HEK293 (cell line): Measurements from ENCODE around the gene GLIS1.
A peak's percentile ranks its signal among the peaks of the same experiment; 100 is the strongest.

Experiments
- CTCF ChIA-PET: fragments of 350-600 bp; formaldehyde crosslinking; extraction: SDS; loops from one replicate; lab custom pipeline; 2021; ENCODE audit warnings: antibody characterized with exemption; lab: Yijun Ruan, JAX
- POLR2A ChIA-PET: fragments of 300-600 bp; formaldehyde crosslinking; extraction: SDS; loops from one replicate; lab custom pipeline; 2020; ENCODE audit warnings: antibody characterized with exemption, inconsistent platforms; lab: Yijun Ruan, JAX
- H3K27ac ChIP-seq: fragments of 200-500 bp; sonication (Bioruptor generic); 2 replicates; pipeline ENCODE4 v1.5.1; 2014; ENCODE audit warnings: low read depth, low read length, control low read depth, inconsistent platforms; ENCODE audit errors: extremely low read depth
- H3K36me3 ChIP-seq, 2 experiments: fragments of 200-500 bp in 1 of 2; sonication (Bioruptor generic) in 1 of 2; 1 replicate in 1 of 2; 2 replicates in 1 of 2; pipeline ENCODE4 v1.5.1; 2014 to 2017; ENCODE audit warnings: inconsistent platforms in 2 of 2, low read length in 2 of 2; ENCODE audit not compliant: control insufficient read depth in 2 of 2, insufficient read depth in 1 of 2
- H3K4me1 ChIP-seq: fragments of 200-500 bp; sonication (Bioruptor generic); 2 replicates; pipeline ENCODE4 v1.5.1; 2014; ENCODE audit warnings: mild to moderate bottlenecking, low read length, inconsistent platforms; ENCODE audit not compliant: control insufficient read depth, insufficient read depth
- H3K4me3 ChIP-seq: 2 replicates; pipeline ENCODE4 v1.5.1; 2011; ENCODE audit warnings: low read depth, mild to moderate bottlenecking, control low read depth, low read length, moderate library complexity
- H3K9me3 ChIP-seq: fragments of 200-500 bp; sonication (Bioruptor generic); 2 replicates; pipeline ENCODE4 v1.5.1; 2014; ENCODE audit warnings: low read depth, low read length, inconsistent platforms; ENCODE audit not compliant: control insufficient read depth, insufficient read depth
- ATF2 ChIP-seq: fragments of 450-650 bp; formaldehyde crosslinking; IDR thresholded peaks from 2 replicates; pipeline ENCODE4 v1.5.1; 2016; ENCODE audit warnings: missing biosample characterization, missing genetic modification characterization, low read depth
- EGR2 ChIP-seq: fragments of 450-650 bp; formaldehyde crosslinking; IDR thresholded peaks from 2 replicates; pipeline ENCODE4 v1.5.1; 2016; ENCODE audit warnings: low read depth, missing biosample characterization, missing genetic modification characterization
- GLIS1 ChIP-seq: fragments of 450-650 bp; formaldehyde crosslinking; IDR thresholded peaks from 2 replicates; pipeline ENCODE4 v1.5.1; 2016; ENCODE audit warnings: missing biosample characterization, missing genetic modification characterization
- IKZF3 ChIP-seq: fragments of 450-650 bp; IDR thresholded peaks from 2 replicates; pipeline ENCODE4 v1.5.0; 2018; ENCODE audit warnings: missing biosample characterization, mild to moderate bottlenecking, missing genetic modification characterization, moderate library complexity
- KLF1 ChIP-seq: fragments of 450-650 bp; formaldehyde crosslinking; IDR thresholded peaks from 2 replicates; pipeline ENCODE4 v1.5.1; 2016; ENCODE audit warnings: missing biosample characterization, missing genetic modification characterization
- KLF10 ChIP-seq: fragments of 450-650 bp; IDR thresholded peaks from 2 replicates; pipeline ENCODE4 v1.5.1; 2018; ENCODE audit warnings: missing biosample characterization, mild to moderate bottlenecking, missing genetic modification characterization
- SP3 ChIP-seq: fragments of 450-650 bp; formaldehyde crosslinking; IDR thresholded peaks from 2 replicates; pipeline ENCODE4 v1.5.1; 2016; ENCODE audit warnings: missing biosample characterization, missing genetic modification characterization
- TSHZ1 ChIP-seq: fragments of 450-650 bp; formaldehyde crosslinking; IDR thresholded peaks from 2 replicates; pipeline ENCODE4 v1.5.1; 2016; ENCODE audit warnings: missing biosample characterization, missing genetic modification characterization, borderline replicate concordance
- ZBTB20 ChIP-seq: fragments of 450-650 bp; formaldehyde crosslinking; IDR thresholded peaks from 2 replicates; pipeline ENCODE4 v1.5.1; 2016; ENCODE audit warnings: missing biosample characterization, missing genetic modification characterization
- ZBTB21 ChIP-seq: fragments of 450-650 bp; formaldehyde crosslinking; IDR thresholded peaks from 2 replicates; pipeline ENCODE4 v1.5.1; 2017; ENCODE audit warnings: missing biosample characterization, missing genetic modification characterization
- ZNF10 ChIP-seq: fragments of 450-650 bp; formaldehyde crosslinking; IDR thresholded peaks from 2 replicates; pipeline ENCODE4 v1.5.1; 2017; ENCODE audit warnings: missing biosample characterization, missing genetic modification characterization
- ZNF121 ChIP-seq: fragments of 450-650 bp; formaldehyde crosslinking; IDR thresholded peaks from 2 replicates; pipeline ENCODE4 v1.5.1; 2016; ENCODE audit warnings: missing biosample characterization, missing genetic modification characterization
- ZNF140 ChIP-seq: fragments of 450-650 bp; formaldehyde crosslinking; IDR thresholded peaks from 2 replicates; pipeline ENCODE4 v1.5.1; 2016; ENCODE audit warnings: missing biosample characterization, missing genetic modification characterization
- ZNF157 ChIP-seq: fragments of 450-650 bp; formaldehyde crosslinking; IDR thresholded peaks from 2 replicates; pipeline ENCODE4 v1.5.1; 2016; ENCODE audit warnings: missing biosample characterization, missing genetic modification characterization
- ZNF184 ChIP-seq: fragments of 450-650 bp; IDR thresholded peaks from 2 replicates; pipeline ENCODE4 v1.5.1; 2018; ENCODE audit warnings: missing biosample characterization, mild to moderate bottlenecking, missing genetic modification characterization
- ZNF223 ChIP-seq: fragments of 450-650 bp; formaldehyde crosslinking; IDR thresholded peaks from 2 replicates; pipeline ENCODE4 v1.5.1; 2016; ENCODE audit warnings: missing biosample characterization, missing genetic modification characterization
- ZNF248 ChIP-seq: fragments of 450-650 bp; formaldehyde crosslinking; IDR thresholded peaks from 2 replicates; pipeline ENCODE4 v1.5.1; 2017; ENCODE audit warnings: missing biosample characterization, missing genetic modification characterization
- ZNF311 ChIP-seq: fragments of 450-650 bp; formaldehyde crosslinking; IDR thresholded peaks from 2 replicates; pipeline ENCODE4 v1.5.1; 2017; ENCODE audit warnings: missing biosample characterization, missing genetic modification characterization, borderline replicate concordance
- ZNF37A ChIP-seq: fragments of 450-650 bp; IDR thresholded peaks from 2 replicates; pipeline ENCODE4 v1.5.1; 2018; ENCODE audit warnings: missing biosample characterization, missing genetic modification characterization
- ZNF404 ChIP-seq: fragments of 450-650 bp; formaldehyde crosslinking; IDR thresholded peaks from 2 replicates; pipeline ENCODE4 v1.5.1; 2017; ENCODE audit warnings: missing biosample characterization, missing genetic modification characterization
- ZNF560 ChIP-seq: fragments of 450-650 bp; formaldehyde crosslinking; IDR thresholded peaks from 2 replicates; pipeline ENCODE4 v1.5.1; 2017; ENCODE audit warnings: missing biosample characterization, missing genetic modification characterization, borderline replicate concordance
- ZNF585B ChIP-seq: fragments of 450-650 bp; formaldehyde crosslinking; IDR thresholded peaks from 2 replicates; pipeline ENCODE4 v1.5.1; 2016; ENCODE audit warnings: missing biosample characterization, missing genetic modification characterization
- ZNF629 ChIP-seq: fragments of 450-650 bp; formaldehyde crosslinking; IDR thresholded peaks from 2 replicates; pipeline ENCODE4 v1.5.1; 2017; ENCODE audit warnings: missing biosample characterization, missing genetic modification characterization
- ZNF658 ChIP-seq: fragments of 450-650 bp; formaldehyde crosslinking; IDR thresholded peaks from 2 replicates; pipeline ENCODE4; 2016; ENCODE audit warnings: missing biosample characterization, missing genetic modification characterization
- ZNF704 ChIP-seq: fragments of 450-650 bp; formaldehyde crosslinking; IDR thresholded peaks from 2 replicates; pipeline ENCODE4 v1.5.1; 2016; ENCODE audit warnings: missing biosample characterization, missing genetic modification characterization
- ZNF776 ChIP-seq: fragments of 450-650 bp; formaldehyde crosslinking; IDR thresholded peaks from 2 replicates; pipeline ENCODE4 v1.5.0; 2017; ENCODE audit warnings: missing biosample characterization, missing genetic modification characterization, borderline replicate concordance
- ZNF785 ChIP-seq: fragments of 450-650 bp; formaldehyde crosslinking; IDR thresholded peaks from 2 replicates; pipeline ENCODE4 v1.5.1; 2016; ENCODE audit warnings: missing biosample characterization, missing genetic modification characterization
- ZSCAN30 ChIP-seq: fragments of 450-650 bp; IDR thresholded peaks from 2 replicates; pipeline ENCODE4 v1.5.1; 2018; ENCODE audit warnings: missing biosample characterization, mild to moderate bottlenecking, missing genetic modification characterization, moderate library complexity
- ZXDB ChIP-seq: fragments of 450-650 bp; formaldehyde crosslinking; IDR thresholded peaks from 2 replicates; pipeline ENCODE4 v1.5.1; 2016; ENCODE audit warnings: missing biosample characterization, missing genetic modification characterization
- TF ChIP-seq, protein P1 (sequence below): fragments of 450-650 bp; formaldehyde crosslinking; IDR thresholded peaks from 2 replicates; pipeline ENCODE4 v1.5.1; 2016; ENCODE audit warnings: missing biosample characterization, missing genetic modification characterization

The GLIS1 gene

GRCh38 chr1:53503433-53504217, 235.3 kb downstream of the GLIS1 start (continued):
- no peak for TF ChIP-seq ATF2 (tag by site-specific recombination)
- TF ChIP-seq ZBTB20 (tag by site-specific recombination) = no peak

GRCh38 chr1:53502641-53503432, 236.1 kb downstream of the GLIS1 start:
- no peak overlapping the region for H3K4me3 ChIP-seq
- no peaks in the 10 kb centered on the region for H3K4me1 ChIP-seq
- no peaks in the 10 kb centered on the region for H3K36me3 ChIP-seq
- CTCF ChIA-PET = no interaction called here
- no peak overlapping the region for H3K27ac ChIP-seq
- POLR2A ChIA-PET = no interaction called here
- H3K9me3 ChIP-seq = no peaks in the 10 kb centered on the region
- no peak for TF ChIP-seq ZNF311 (tag by site-specific recombination)
- 0 out of 2 replicates have a peak, but pooled peaks have one; percentile 13 for TF ChIP-seq EGR2 (tag by site-specific recombination)
- no peak for TF ChIP-seq ZNF560
- no peak for TF ChIP-seq KLF10 (tag by site-specific recombination)
- TF ChIP-seq ZNF629 = no peak
- peak; percentile 79 for TF ChIP-seq SP3 (tag by site-specific recombination)
- no peak for TF ChIP-seq ZNF184
- peak; percentile 96 for TF ChIP-seq KLF1 (tag by site-specific recombination)
- no peak for TF ChIP-seq ZXDB
- TF ChIP-seq ZNF10 (tag by site-specific recombination) = no peak
- no peak for TF ChIP-seq ZNF37A (tag by site-specific recombination)
- peak; percentile 68; the same call in 1 of the 2 replicates for TF ChIP-seq GLIS1 (tag by site-specific recombination)
- no peak for TF ChIP-seq ZNF704 (tag by site-specific recombination)
- no peak for TF ChIP-seq ZNF776
- TF ChIP-seq ZNF658 (tag by site-specific recombination) = no peak
- no peak for TF ChIP-seq ZNF121
- TF ChIP-seq ZNF585B = no peak
- no peak for TF ChIP-seq ZNF223 (tag by site-specific recombination)
- TF ChIP-seq ZSCAN30 (tag by site-specific recombination) = no peak
- TF ChIP-seq, protein P1, sequence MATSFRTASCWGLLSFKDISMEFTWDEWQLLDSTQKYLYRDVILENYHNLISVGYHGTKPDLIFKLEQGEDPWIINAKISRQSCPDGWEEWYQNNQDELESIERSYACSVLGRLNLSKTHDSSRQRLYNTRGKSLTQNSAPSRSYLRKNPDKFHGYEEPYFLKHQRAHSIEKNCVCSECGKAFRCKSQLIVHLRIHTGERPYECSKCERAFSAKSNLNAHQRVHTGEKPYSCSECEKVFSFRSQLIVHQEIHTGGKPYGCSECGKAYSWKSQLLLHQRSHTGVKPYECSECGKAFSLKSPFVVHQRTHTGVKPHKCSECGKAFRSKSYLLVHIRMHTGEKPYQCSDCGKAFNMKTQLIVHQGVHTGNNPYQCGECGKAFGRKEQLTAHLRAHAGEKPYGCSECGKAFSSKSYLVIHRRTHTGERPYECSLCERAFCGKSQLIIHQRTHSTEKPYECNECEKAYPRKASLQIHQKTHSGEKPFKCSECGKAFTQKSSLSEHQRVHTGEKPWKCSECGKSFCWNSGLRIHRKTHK (tag by site-specific recombination) = no peak
- no peak for TF ChIP-seq IKZF3 (tag by site-specific recombination)
- no peak for TF ChIP-seq ZBTB21 (tag by site-specific recombination)
- TF ChIP-seq ZNF248 (tag by site-specific recombination) = no peak
- TF ChIP-seq ZNF404 (tag by site-specific recombination) = no peak
- TF ChIP-seq TSHZ1 (tag by site-specific recombination) = no peak
- no peak for TF ChIP-seq ZNF157 (tag by site-specific recombination)
- TF ChIP-seq ZNF785 (tag by site-specific recombination) = no peak
- no peak for TF ChIP-seq ZNF140 (tag by site-specific recombination)
